ENCODE data around the gene CD5L.

- TF ChIP-seq CTCF (IDR thresholded peaks at IDR 0.05) (no peak), EZH2 (IDR thresholded peaks at IDR 0.05; ENCODE audit: borderline replicate concordance, insufficient read depth, low read depth, low read length, poor library complexity, severe bottlenecking) (no peak)
Observed at GRCh38 chr1:157831968-157832626, 9.5 kb downstream of the CD5L start.

Data from B cell (primary cell).